NB4 (cell line): ENCODE measurements around the gene PPP1R17.

Source experiments
- DNase-seq: peaks from one replicate; pipeline ENCODE4 v3.0.0; 2010; ENCODE audit warnings: low read depth
- H3K4me3 ChIP-seq: one replicate; pipeline ENCODE4 v1.5.1; 2011; ENCODE audit warnings: mild to moderate bottlenecking, low read depth, low read length, moderate library complexity
- CTCF ChIP-seq: IDR thresholded peaks from one replicate; pipeline ENCODE4 v1.5.1; 2012; ENCODE audit warnings: low read depth, low read length
- MAX ChIP-seq: IDR thresholded peaks from 2 replicates; pipeline ENCODE4 v1.6.1; 2011; ENCODE audit warnings: low read depth, low read length
- MYC ChIP-seq: IDR thresholded peaks from 2 replicates; pipeline ENCODE4 v1.6.1; 2011; ENCODE audit warnings: low read depth, low read length
- POLR2A ChIP-seq: IDR thresholded peaks from 2 replicates; pipeline ENCODE4 v1.6.1; 2011; ENCODE audit warnings: mild to moderate bottlenecking; ENCODE audit not compliant: insufficient read length; ENCODE audit errors: extremely low read depth

Gene PPP1R17

GRCh38 chr7:31687024-31687748 lies at the start of gene PPP1R17:
TSS of gene PPP1R17 (plus strand) at chr7:31687215. CDS start at chr7:31692442, 5,227 bp downstream.
- TF ChIP-seq MAX (no peak), POLR2A (no peak), CTCF (no peak), MYC (no peak)
- DNase-seq, result no peak
- H3K4me3 ChIP-seq, result no peak within 1 kb of the TSS

- DNase-seq, result no peak
- no peak overlapping the region for H3K4me3 ChIP-seq
- no peak for TF ChIP-seq MAX
- no peak for TF ChIP-seq POLR2A
- TF ChIP-seq MYC, result no peak
- TF ChIP-seq CTCF, result no peak
Measured at GRCh38 chr7:31640381-31640780, 46.6 kb upstream of the PPP1R17 start.

- no peak for TF ChIP-seq POLR2A
- TF ChIP-seq CTCF, result no peak
- no peak for TF ChIP-seq MYC
- TF ChIP-seq MAX, result no peak
- H3K4me3 ChIP-seq, result no peak overlapping the region
- no peak for DNase-seq
Measured at GRCh38 chr7:31642681-31643115, 44.3 kb upstream of the PPP1R17 start.

GRCh38 chr7:31646942-31647341 lies 40.1 kb upstream of the PPP1R17 start:
- TF ChIP-seq POLR2A, result no peak
- no peak for TF ChIP-seq MYC
- no peak for TF ChIP-seq CTCF
- no peak for DNase-seq
- H3K4me3 ChIP-seq, result no peak overlapping the region

GRCh38 chr7:31647511-31647910 lies 39.5 kb upstream of the PPP1R17 start:
- DNase-seq, result no peak
- no peak overlapping the region for H3K4me3 ChIP-seq
- TF ChIP-seq CTCF (no peak), MYC (no peak), MAX (no peak), POLR2A (no peak)
